GM12801 (cell line): Measurements from ENCODE around the gene PLIN3.

ENCODE experiments used
- CTCF ChIP-seq: IDR thresholded peaks from one replicate; pipeline ENCODE4 v1.5.1; 2011; ENCODE audit warnings: control low read depth; ENCODE audit not compliant: insufficient read length; ENCODE audit errors: extremely low read depth

Gene PLIN3

GRCh38 chr19:4877753-4878490 is 10.5 kb upstream of the PLIN3 start:
- TF ChIP-seq CTCF = no peak

GRCh38 chr19:4873930-4874329 is 6.5 kb upstream of the PLIN3 start:
- TF ChIP-seq CTCF = no peak

GRCh38 chr19:4871711-4872110 is 4.2 kb upstream of the PLIN3 start:
- no peak for TF ChIP-seq CTCF

- TF ChIP-seq CTCF = no peak
These were observed 2.7 kb upstream of the PLIN3 start for GRCh38 chr19:4870025-4870700.

- no peak for TF ChIP-seq CTCF
These were observed 893 bp upstream of the PLIN3 start for GRCh38 chr19:4868286-4868834.

- TF ChIP-seq CTCF = no peak
These were observed 657 bp downstream of the PLIN3 start for GRCh38 chr19:4866595-4867424.

GRCh38 chr19:4861147-4861546 is 6.3 kb downstream of the PLIN3 start:
- TF ChIP-seq CTCF = no peak
